HS-5 (cell line): ENCODE measurements around the gene ABCD3.
"Not testable (repeated sequence)": the region's sequence is repeated elsewhere in the genome, so short reads cannot be mapped to it uniquely, and the experiment has no call there.

Source experiments
- DNase-seq: peaks from one replicate; pipeline ENCODE4 v3.0.0-alpha.2; 2012; ENCODE audit warnings: low read depth

Gene ABCD3

DNA sequence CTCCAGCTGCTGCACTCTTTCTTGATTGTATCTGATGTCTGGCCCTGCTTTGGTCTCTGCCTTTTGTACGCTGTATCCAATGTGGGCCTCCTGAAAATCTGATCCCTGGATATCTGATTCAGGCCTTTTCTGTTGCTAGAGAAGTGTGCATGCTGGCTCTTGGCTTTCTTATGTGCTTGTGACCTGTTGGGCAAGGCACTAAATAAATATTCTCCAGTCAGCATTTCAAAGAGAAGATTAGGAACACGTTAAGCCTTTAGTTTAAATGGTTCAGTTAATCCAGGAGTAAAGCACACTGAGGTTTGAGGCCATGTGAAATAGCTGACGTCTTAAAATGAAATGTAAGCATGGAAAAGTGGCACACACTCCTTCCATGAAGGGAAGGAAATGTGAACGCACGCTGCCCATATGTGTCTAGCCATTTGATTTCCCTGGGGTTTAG, 132.6 kb downstream of the ABCD3 start:
- no peak for DNase-seq

DNA sequence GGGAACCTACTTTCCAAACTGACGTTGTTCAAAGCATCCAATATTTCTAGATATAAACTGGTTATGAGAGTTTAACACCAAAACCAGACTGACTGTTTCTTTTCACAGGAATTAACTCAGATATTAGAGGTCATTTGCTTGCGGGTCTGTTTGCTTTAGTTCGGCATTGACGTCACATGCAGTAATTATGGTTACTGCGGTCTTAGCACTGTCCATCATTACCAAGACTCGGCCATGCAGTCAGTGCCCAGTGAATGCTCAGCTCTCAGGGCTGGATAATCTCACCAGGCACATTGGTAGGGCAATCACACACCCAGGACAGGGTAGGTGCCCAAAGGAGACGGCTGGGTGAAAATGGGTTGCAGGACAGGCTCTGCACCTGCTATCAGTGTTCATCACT, 133.3 kb downstream of the ABCD3 start:
- no peak for DNase-seq

GRCh38 chr1:94552071-94552586, 133.9 kb downstream of the ABCD3 start:
- no peak for DNase-seq

GRCh38 chr1:94553323-94553730, 135.1 kb downstream of the ABCD3 start:
- DNase-seq: no peak

- DNase-seq: no peak
Measured at GRCh38 chr1:94553931-94554330, 135.7 kb downstream of the ABCD3 start.

DNA sequence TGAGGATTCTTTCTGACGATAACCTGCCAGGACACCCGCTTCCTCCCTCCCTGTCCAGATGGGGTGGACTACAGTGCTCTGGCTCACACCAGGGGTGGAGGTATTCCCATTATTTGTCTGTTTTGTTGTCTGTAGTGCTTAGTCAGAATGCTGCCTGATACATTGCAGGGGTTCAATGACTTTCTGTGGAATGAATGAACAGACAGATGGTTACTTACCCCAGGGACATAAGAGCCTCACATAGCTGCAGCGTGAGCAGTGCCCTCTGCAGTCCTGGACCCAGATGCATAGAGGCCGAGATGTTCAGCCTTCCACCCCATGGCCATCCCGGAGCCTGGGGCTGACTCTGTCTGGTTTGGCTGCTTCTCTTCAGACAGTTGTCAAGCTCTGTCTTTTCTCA, 136.4 kb downstream of the ABCD3 start:
- DNase-seq: no peak

DNA sequence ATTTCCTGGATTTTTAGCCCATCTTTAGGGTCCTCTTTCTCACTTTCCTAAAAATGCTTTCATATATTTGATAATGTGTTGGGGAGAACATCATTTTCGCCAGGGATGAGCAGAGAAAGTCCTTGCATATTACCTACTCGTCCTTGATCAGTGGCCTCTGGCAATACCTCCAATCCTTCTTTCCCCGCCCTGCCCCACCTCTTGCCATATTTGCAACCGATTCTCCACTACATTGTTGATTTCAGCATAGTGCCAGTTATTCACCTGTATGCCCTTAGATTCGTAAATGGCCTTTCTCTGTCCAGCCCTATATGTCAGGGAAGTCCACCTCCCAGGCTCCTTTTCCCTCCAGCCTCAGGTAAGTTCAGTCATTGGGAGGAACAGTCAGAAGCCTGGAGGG, 136.9 kb downstream of the ABCD3 start:
- no peak for DNase-seq

DNA sequence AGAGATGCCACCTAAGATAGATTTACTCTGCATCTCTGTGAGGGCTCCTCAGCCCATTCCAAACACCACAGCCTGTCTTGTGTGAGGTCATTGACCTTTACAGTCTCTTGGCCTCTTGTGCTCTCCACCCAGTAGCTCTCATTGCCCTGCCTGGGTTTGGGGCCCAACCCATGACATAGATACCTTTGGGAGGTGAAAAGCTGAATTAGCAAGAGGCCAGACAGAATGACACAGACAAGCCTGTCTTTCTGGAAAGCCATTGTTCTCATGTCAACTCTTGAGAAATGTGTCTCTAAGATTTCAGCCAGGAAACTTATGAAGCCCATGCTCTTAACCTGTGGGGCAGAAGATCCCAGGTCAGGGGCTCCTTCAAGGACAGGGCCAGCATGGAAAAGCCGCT, 141.7 kb downstream of the ABCD3 start:
- DNase-seq: no peak

DNA sequence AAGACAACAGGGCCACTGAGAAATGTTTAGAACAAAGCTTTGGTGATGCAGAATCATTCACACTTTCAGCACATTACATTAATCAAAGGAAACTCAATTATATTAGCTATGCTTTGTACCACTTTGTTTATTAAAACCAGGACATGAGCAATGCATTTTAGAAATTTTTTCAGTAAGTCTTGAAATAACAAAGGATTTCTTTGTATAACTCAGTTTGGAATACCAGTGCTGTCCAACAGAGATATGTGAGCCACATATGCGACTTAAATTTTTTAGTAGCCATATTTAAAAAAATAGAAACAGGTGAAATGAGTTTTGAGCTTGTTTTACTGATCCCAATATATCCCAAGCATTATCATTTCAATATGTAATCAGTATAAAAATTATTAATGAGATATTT, 142.1 kb downstream of the ABCD3 start:
- no peak for DNase-seq

GRCh38 chr1:94562519-94563260, 144.5 kb downstream of the ABCD3 start:
- no peak for DNase-seq

GRCh38 chr1:94565901-94566300, 147.7 kb downstream of the ABCD3 start:
- no peak for DNase-seq

- not testable (repeated sequence) for DNase-seq
Measured at GRCh38 chr1:94566436-94566835, 148.2 kb downstream of the ABCD3 start.

DNA sequence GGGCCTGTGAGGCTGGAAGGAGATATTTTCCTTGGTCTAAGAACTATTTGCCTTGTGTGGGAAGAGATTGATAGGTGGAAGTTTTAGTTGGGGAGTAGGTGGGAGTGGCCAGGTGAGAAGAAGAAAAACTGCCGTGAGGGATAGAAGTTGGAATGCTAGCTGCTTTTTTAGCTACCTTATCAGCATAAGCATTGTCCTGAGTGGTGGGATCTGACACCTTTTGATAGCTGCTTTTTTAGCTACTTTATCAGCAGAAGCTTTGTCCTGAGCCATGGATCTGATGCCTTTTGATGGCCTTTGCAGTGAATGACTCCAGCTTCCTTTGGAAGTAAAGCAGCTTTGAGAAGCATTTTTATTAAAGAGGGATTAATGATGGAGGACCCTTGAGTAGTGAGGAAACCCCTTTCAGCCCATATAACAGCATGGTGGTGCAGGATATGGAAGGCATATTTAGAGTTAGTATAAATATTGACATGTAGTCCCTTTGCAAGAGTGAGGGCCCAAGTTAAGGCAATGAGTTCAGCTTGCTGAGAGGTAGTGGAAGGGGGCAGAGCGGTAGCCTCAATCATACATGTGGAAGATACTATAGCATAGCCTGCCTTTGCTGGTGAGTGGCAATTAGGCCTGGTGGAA, 149.9 kb downstream of the ABCD3 start:
- not testable (repeated sequence) for DNase-seq
